ENCODE measurements around the gene LAIR2. TPM values are rescaled to one million over a fixed set of nuclear protein-coding genes. Genes with fewer than 3 reads are reported as not detected.
"Not testable (repeated sequence)": the region's sequence is repeated elsewhere in the genome, so short reads cannot be mapped to it uniquely, and the experiment has no call there.

Gene LAIR2
- total RNA-seq, 2 donors from 2014 or later = 1.1 TPM; not detected in 1

GRCh38 chr19:54484451-54484850 is 18.2 kb upstream of the LAIR2 start:
- DNase-seq (no peak), ATAC-seq (no peak)
- intact Hi-C loops (cut with DNase I) = loop anchor here in 1 of 2 donors (5.0 kb wide), 1 partner anchor 193 kb away; no protein-coding TSS in a partner anchor

- ATAC-seq (no peak), DNase-seq (no peak)
- intact Hi-C loops (cut with DNase I) = no loop called here
Observed at GRCh38 chr19:54485851-54486250, 16.8 kb upstream of the LAIR2 start.

DNA sequence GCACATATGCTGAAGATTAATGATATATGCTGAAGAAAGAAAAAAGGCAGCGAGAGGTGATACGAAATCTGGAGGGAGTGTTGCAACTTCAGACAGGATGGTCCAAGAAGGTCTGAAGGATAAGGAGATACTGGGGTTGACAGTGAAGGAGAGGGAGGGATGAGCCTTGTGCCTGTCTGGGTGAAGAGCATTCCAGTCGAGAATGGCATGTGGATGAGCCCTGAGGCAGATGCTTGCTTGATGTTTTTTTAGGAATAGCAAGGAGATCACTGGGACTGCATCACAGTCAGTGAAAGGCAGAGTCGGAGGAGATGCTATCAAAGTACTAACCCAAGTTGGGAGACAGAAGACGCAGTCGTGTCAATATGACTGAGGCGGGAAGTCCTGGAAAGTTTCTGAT is 13.3 kb upstream of the LAIR2 start:
- ATAC-seq (no peak), DNase-seq (no peak)
- intact Hi-C loops (cut with DNase I) = no loop called here

- ATAC-seq (no peak), DNase-seq (no peak)
- intact Hi-C loops (cut with DNase I) = no loop called here
Observed at GRCh38 chr19:54489766-54490165, 12.9 kb upstream of the LAIR2 start.

GRCh38 chr19:54492568-54492967 is 10.1 kb upstream of the LAIR2 start:
- DNase-seq (no peak), ATAC-seq (no peak)
- intact Hi-C loops (cut with DNase I) = no loop called here

GRCh38 chr19:54493056-54493455 is 9.6 kb upstream of the LAIR2 start:
- intact Hi-C loops (cut with DNase I) = not testable (repeated sequence)

GRCh38 chr19:54493967-54494585 is 8.6 kb upstream of the LAIR2 start:
- no peak for ATAC-seq
- intact Hi-C loops (cut with DNase I) = no loop called here

More at GRCh38 chr19:54493056-54493455, 9.6 kb upstream of the LAIR2 start:
- ATAC-seq, DNase-seq: not testable (repeated sequence)

DNA sequence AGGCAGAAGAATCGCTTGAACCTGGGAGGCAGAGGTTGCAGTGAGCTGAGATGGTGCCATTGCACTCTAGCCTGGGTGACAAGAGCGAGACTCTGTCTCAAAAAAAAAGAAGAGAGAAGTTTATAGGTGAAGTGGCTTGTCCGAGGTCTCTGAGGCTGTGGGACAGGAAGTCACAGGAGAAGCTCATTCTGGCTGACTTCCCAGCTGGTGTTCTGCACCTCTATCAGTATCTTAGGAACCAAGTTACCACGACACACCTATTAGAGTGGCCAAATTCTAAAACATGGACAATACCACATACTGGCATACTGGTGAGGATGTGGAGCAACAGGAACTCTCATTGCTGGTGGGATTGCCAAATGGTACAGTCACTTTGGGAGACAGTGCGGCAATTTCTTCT is 7.3 kb upstream of the LAIR2 start:
- intact Hi-C loops (cut with DNase I); ATAC-seq; DNase-seq: not testable (repeated sequence)

More at GRCh38 chr19:54493967-54494585, 8.6 kb upstream of the LAIR2 start:
- no peak for DNase-seq

DNA sequence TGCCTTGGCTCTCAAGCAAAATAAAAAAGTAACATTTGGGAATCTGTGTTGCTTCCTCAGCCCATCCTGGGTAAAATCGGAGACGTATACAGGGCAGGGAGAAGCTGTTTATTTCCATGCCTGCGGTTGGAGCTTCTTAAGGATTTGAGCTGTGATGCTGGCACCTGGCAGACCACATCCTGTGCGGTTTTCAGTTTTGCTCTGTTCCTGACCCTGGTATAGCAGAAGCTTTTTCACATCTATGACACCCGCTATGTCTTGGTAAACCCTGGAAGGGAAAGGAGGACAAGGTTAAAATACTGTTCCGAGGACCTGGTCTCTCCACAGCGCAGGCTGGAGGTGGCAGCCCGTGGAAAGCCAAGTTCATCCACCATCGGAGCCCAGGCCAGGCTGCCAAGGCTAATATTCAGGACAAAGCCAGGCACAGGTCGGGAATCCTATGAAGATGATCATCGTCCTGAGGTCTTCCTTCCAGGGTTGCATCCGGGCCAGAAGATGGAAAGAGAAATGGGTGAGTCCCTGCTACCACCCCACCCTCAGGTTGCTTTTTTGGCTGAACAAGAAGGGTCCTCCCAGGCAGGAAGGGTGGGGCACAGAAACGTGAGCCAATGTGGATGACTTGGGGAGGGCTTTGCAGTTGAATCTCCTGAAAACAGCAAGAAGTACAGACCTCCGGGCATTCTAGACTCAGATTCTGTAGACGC is 4.7 kb upstream of the LAIR2 start:
- ATAC-seq; DNase-seq; intact Hi-C loops (cut with DNase I): not testable (repeated sequence)

DNA sequence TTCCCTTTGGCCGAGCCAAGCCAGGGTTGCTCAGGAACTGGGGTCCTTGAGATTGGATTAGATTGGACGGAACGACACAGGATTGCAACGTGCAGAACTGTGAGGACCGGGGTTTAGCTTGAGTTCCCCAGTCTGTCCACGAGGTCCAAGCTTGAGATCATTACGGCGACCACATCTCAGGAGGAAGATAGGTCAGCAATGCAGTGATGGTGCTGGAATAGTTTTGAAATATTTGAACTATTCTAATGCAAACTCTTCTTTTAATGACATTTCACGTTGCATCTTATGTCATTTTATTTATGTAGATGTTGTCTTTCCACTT is 4.2 kb upstream of the LAIR2 start:
- peak in 1 of 2 donors; percentile 23 for ATAC-seq
- intact Hi-C loops (cut with DNase I); DNase-seq: not testable (repeated sequence)

- intact Hi-C loops (cut with DNase I); ATAC-seq; DNase-seq: not testable (repeated sequence)
Observed at GRCh38 chr19:54505542-54505941, 2.9 kb downstream of the LAIR2 start.

GRCh38 chr19:54506079-54506478 is 3.4 kb downstream of the LAIR2 start:
- intact Hi-C loops (cut with DNase I) = no loop called here
- DNase-seq (no peak), ATAC-seq (no peak)

DNA sequence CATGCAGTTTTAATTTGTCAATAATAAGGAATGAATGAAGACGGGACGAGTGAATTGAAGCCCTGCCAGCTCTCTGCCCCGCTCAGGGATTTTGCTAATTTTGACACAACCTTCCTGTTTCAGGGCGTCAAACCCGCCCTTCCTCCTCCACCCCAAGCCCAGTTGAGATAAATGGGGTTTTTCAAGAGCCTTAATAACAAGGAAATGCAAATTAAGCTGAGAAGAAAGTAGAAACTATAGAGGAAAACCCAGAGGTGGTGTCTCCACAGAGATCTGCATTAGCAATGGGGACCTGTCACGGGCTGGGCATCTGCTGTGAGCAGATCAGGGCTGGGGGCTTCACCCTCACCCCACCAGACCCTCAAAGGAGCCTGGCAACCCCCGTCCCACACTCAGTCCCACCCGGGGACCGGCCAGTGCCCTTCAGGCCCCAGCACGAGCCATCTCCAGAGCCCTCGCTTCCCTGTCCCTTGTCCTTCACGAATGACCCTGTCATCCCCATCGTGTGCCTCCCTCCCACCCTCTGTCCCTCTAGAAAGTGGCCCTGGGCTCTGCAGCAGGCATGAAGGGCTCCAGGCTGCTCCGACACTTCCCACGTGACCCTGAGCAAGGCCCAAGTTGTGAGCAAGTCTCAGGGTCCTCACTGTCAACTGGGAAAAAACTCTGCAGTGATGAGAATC is 4.5 kb downstream of the LAIR2 start:
- ATAC-seq; DNase-seq; intact Hi-C loops (cut with DNase I): not testable (repeated sequence)

DNA sequence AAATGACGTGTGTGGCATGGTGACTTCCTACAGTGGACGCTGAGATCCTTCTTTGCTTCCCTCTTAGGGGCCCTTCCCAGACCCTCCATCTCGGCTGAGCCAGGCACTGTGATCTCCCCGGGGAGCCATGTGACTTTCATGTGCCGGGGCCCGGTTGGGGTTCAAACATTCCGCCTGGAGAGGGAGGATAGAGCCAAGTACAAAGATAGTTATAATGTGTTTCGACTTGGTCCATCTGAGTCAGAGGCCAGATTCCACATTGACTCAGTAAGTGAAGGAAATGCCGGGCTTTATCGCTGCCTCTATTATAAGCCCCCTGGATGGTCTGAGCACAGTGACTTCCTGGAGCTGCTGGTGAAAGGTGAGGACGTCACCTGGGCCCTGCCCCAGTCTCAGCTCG is 5.2 kb downstream of the LAIR2 start:
- no peak for ATAC-seq
- DNase-seq = no peak
- intact Hi-C loops (cut with DNase I) = no loop called here

- intact Hi-C loops (cut with DNase I); DNase-seq: not testable (repeated sequence)
- peak in 1 of 2 donors; percentile 18 for ATAC-seq
Observed at GRCh38 chr19:54508487-54508886, 5.9 kb downstream of the LAIR2 start.

- peak in 1 of 2 donors; percentile 36 for ATAC-seq
- intact Hi-C loops (cut with DNase I) = not testable (repeated sequence)
Observed at GRCh38 chr19:54509200-54509940, 6.7 kb downstream of the LAIR2 start.

GRCh38 chr19:54515156-54515555 is 12.5 kb downstream of the LAIR2 start:
- DNase-seq = no peak
- no peak for ATAC-seq
- intact Hi-C loops (cut with DNase I) = no loop called here

More at GRCh38 chr19:54509200-54509940, 6.7 kb downstream of the LAIR2 start:
- not testable (repeated sequence) for DNase-seq

DNA sequence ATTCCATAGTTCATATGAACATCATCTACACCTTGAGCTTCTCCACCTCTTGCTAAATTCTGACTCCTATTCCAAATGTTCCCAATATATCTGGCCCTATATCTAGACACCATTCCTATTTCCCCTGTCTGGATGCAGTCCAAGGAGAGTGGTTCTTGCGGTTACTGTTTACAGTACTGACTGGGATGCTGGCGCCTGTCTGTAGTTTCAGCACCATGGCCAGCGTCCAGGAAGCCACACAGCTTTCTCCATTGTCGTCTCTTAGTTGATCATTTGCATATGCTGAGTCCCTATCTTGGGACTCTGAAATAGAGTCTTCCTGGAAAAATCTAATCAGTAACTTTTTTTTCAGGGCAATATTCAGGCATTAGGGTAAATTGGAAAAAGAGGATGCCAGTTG is 14.9 kb downstream of the LAIR2 start:
- ATAC-seq (no peak), DNase-seq (peak; percentile 60)
- intact Hi-C loops (cut with DNase I) = no loop called here

- ATAC-seq = no peak
- intact Hi-C loops (cut with DNase I) = no loop called here
Observed at GRCh38 chr19:54518844-54519243, 16.2 kb downstream of the LAIR2 start.

More at GRCh38 chr19:54518844-54519243, 16.2 kb downstream of the LAIR2 start:
- no peak for DNase-seq
